ENCODE data around the gene HERPUD1. TPM values are rescaled to one million over a fixed set of nuclear protein-coding genes. Genes with fewer than 3 reads are reported as not detected.
"Not testable (repeated sequence)": the region's sequence is repeated elsewhere in the genome, so short reads cannot be mapped to it uniquely, and the experiment has no call there.

Gene HERPUD1
- total and polyA plus RNA-seq, 3 experiments from 2014 or later: 107 to 176 (median 162) TPM

DNA sequence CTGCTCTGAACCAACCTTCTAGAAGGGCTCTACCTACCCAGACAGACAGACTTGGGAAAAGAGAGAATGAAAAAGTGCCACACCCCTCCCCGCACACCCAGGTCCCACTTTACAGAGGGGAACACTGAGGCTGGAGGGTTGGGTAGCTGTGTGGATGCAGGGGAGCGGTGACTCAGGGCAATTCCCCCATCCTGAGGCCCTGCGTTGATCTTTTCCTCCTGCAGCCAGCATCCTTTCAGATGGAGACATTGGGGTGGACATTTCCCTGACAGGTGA lies 39.8 kb downstream of the HERPUD1 start:
- no peaks in the 10 kb centered on the region for H3K36me3 ChIP-seq (ENCODE audit: insufficient read depth, low read length)
- Mint-ChIP-seq H3K36me3 (peaks cover 0 to 2% (median 0%) of the 10 kb centered on the region in 3 donors), H3K4me3 (no peak overlapping the region), H3K9me3 (no peaks in the 10 kb centered on the region), H3K27me3 (peaks cover 0 to 4% of the 10 kb centered on the region in 2 donors), H3K27ac (peak overlapping the region in 2 of 8 donors; percentile 34 to 85), H3K4me1 (peaks cover 33 to 49% (median 48%) of the 10 kb centered on the region in 3 donors)
- DNase-seq: no peak
- no peaks in the 10 kb centered on the region for H3K9me3 ChIP-seq (ENCODE audit: low read length)
- H3K27me3 ChIP-seq (ENCODE audit: insufficient read depth, low read length, poor library complexity, severe bottlenecking): no peaks in the 10 kb centered on the region
- no peak overlapping the region for H3K27ac ChIP-seq (ENCODE audit: low read depth, low read length)
- H3K4me1 ChIP-seq (ENCODE audit: insufficient read depth, low read length): peaks cover 28% of the 10 kb centered on the region
- no peak overlapping the region for H3K4me3 ChIP-seq (ENCODE audit: low read length)
- CTCF ChIA-PET: interaction anchor here (0.6 to 8.2 kb wide), 8 partner anchors 7 to 270 kb away, joined by 3 to 69 read pairs (median 4); partner anchors contain the start of gene CPNE2
- POLR2A ChIA-PET: interaction anchor here (0.9 kb wide), 1 partner anchor 17 kb away, joined by 3 read pairs; the partner anchor contains the start of gene NLRC5

DNA sequence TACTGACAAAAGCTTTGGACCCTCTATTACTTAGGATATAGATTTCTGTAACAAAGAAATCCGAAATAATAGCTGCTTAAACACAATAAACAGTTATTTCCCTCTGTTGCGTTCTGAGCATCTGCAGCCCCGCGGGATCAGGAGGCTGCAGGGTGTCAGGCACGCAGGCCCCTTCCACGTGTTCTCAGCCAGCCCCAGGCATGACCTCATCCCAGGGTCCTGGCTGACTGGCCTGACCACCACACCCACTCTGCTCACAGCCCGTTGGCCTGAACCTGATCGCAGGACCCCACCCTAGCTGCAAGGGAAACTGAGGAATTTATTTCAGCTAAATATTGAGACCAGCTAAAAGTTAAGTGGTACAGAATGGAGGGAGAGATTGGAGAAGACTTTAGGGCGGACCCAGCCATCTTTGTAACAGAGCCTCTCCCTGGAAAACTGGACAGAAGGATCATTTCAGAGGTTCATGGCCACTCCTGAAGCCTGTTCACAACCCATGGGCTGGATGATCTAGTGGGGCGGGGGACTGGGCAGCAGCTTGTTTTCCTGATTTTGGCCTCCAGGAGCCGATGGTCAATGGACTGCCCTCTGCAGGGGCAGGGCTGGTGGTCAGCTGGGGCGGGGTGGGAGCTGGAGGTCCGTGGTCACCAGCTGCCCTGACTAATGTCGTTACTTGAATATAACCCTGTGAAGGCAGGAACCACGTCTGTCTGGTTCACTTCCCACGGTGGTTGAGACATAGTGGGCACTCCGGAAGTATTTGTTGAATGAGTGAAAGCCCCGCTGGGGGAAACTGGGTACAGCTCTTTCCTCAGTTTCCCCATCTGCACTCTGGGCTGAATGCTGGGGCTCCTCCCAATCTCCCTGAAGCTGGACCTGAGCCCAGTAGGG lies 40.7 kb downstream of the HERPUD1 start:
- no peak for DNase-seq
- ChIA-PET POLR2A (interaction anchor here (0.9 kb wide), 2 partner anchors 17 to 51 kb away, joined by 3 read pairs; partner anchors contain the start of gene NLRC5), CTCF (interaction anchor here (0.8 to 8.2 kb wide), 8 partner anchors 8 to 111 kb away, joined by 3 to 69 read pairs (median 4); partner anchors contain the start of gene NLRC5)
- Histone ChIP-seq H3K4me1 (ENCODE audit: insufficient read depth, low read length) (peaks cover 28% of the 10 kb centered on the region), H3K27ac (ENCODE audit: low read depth, low read length) (no peak overlapping the region), H3K27me3 (ENCODE audit: insufficient read depth, low read length, poor library complexity, severe bottlenecking) (no peaks in the 10 kb centered on the region), H3K36me3 (ENCODE audit: insufficient read depth, low read length) (no peaks in the 10 kb centered on the region), H3K4me3 (ENCODE audit: low read length) (no peak overlapping the region), H3K9me3 (ENCODE audit: low read length) (no peaks in the 10 kb centered on the region)
- Mint-ChIP-seq H3K9me3 (no peaks in the 10 kb centered on the region), H3K36me3 (peaks cover 0 to 2% (median 0%) of the 10 kb centered on the region in 3 donors), H3K4me3 (no peak overlapping the region), H3K27ac (peak overlapping the region in 2 of 8 donors; percentile 52 to 88), H3K27me3 (peaks cover 0 to 2% of the 10 kb centered on the region in 2 donors), H3K4me1 (peaks cover 35 to 52% (median 50%) of the 10 kb centered on the region in 3 donors)

DNA sequence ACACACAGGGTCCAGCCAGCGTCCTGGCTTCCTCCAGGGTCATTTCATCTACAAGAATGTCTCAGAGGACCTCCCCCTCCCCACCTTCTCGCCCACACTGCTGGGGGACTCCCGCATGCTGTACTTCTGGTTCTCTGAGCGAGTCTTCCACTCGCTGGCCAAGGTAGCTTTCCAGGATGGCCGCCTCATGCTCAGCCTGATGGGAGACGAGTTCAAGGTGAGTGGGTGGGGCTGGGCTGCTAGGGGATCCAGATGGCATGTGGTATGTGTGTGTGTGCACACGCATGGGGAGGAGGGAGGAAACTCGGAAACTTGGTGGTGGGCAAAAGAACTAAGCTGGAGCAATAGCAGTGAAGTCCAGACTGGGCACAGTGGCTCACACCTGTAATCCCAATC lies 41.4 kb downstream of the HERPUD1 start:
- no peak overlapping the region for H3K27ac ChIP-seq (ENCODE audit: low read depth, low read length)
- H3K4me3 Mint-ChIP-seq: no peak overlapping the region
- CTCF ChIA-PET: interaction anchor here (1.1 to 8.2 kb wide), 3 partner anchors 9 to 16 kb away, joined by 3 to 69 read pairs (median 3); partner anchors contain the start of gene NLRC5
- H3K36me3 Mint-ChIP-seq: peaks cover 0 to 1% (median 0%) of the 10 kb centered on the region in 3 donors
- peaks cover 28% of the 10 kb centered on the region for H3K4me1 ChIP-seq (ENCODE audit: insufficient read depth, low read length)
- H3K27ac Mint-ChIP-seq: peak overlapping the region in 4 of 8 donors; percentile 34 to 88 (median 67)
- no peaks in the 10 kb centered on the region for H3K36me3 ChIP-seq (ENCODE audit: insufficient read depth, low read length)
- POLR2A ChIA-PET: no interaction called here
- DNase-seq: no peak
- no peaks in the 10 kb centered on the region for H3K9me3 Mint-ChIP-seq
- H3K27me3 ChIP-seq (ENCODE audit: insufficient read depth, low read length, poor library complexity, severe bottlenecking): no peaks in the 10 kb centered on the region
- H3K9me3 ChIP-seq (ENCODE audit: low read length): no peaks in the 10 kb centered on the region
- no peak overlapping the region for H3K4me3 ChIP-seq (ENCODE audit: low read length)
- H3K4me1 Mint-ChIP-seq: peaks cover 35 to 53% (median 49%) of the 10 kb centered on the region in 3 donors
- H3K27me3 Mint-ChIP-seq: peaks cover 0 to 2% of the 10 kb centered on the region in 2 donors

DNA sequence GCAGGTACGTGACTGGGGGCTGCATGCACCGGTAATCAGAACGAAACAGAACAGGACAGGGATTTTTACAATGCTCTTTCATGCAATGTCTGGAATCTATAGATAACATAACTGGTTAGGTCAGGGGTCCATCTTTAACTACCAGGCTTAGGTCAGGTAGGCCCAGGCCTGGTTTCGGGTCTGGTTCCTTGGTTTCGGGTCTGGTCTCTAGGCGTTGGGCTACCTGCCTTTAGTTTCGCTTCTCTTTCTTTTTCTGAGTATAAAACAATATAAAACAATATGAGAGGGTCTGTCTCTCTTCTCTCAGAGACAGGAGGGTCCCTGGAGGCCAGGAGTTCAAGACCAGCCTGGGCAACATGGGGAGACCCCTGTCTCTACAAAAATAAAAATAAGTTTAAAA lies 42.0 kb downstream of the HERPUD1 start:
- H3K4me1 ChIP-seq (ENCODE audit: insufficient read depth, low read length): peaks cover 28% of the 10 kb centered on the region
- H3K36me3 ChIP-seq (ENCODE audit: insufficient read depth, low read length); H3K9me3 ChIP-seq (ENCODE audit: low read length); POLR2A ChIA-PET; H3K27ac ChIP-seq (ENCODE audit: low read depth, low read length); H3K36me3 Mint-ChIP-seq; H3K4me3 ChIP-seq (ENCODE audit: low read length); H3K27me3 ChIP-seq (ENCODE audit: insufficient read depth, low read length, poor library complexity, severe bottlenecking); H3K27me3 Mint-ChIP-seq; DNase-seq; H3K9me3 Mint-ChIP-seq: not testable (repeated sequence)
- CTCF ChIA-PET: interaction anchor here (1.2 to 8.2 kb wide), 3 partner anchors 9 to 110 kb away, joined by 3 to 69 read pairs (median 4); no protein-coding TSS in a partner anchor
- Mint-ChIP-seq H3K4me1 (peaks cover 35 to 53% (median 43%) of the 10 kb centered on the region in 3 donors), H3K27ac (peak overlapping the region in 5 of 8 donors; percentile 34 to 86 (median 66)), H3K4me3 (peak overlapping the region in 1 of 7 donors; percentile 23)

DNA sequence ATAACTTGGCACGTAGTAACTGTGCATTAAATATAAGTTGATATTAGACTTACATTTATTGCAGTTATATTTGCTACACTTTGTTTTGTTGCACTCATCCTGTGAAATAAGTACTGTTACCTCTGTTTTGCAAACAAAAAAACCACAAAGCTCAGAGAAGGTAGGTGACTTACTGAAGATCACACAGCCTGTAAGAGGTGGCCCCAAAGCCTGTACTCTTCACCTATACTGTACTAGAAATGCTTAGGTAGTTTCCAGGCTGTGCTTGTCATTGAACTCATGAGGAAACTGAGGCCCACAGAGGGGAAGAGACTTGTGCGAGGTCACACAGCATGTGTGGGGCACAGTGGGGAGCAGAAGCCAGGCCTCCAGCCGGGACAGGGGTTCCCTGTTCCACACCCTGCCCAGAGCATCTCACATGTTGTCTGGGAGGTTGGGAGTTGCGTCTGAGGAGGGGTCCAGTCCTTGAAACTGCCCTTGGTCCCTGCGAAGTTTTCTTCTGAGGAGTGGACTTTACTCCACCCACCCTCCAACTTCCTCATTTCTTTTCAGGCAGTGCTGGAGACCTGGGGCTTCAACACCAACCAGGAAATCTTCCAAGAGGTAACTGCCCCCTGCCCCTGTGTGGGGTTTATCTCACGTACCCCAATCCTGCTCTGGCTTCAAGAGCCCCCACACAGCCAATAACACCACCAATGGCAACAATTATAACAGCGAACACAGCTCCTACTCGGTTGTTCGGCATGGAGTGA lies 42.8 kb downstream of the HERPUD1 start:
- H3K4me1 ChIP-seq (ENCODE audit: insufficient read depth, low read length): peaks cover 28% of the 10 kb centered on the region
- Mint-ChIP-seq H3K27ac (peak overlapping the region in 4 of 8 donors; percentile 43 to 73 (median 49)), H3K36me3 (no peaks in the 10 kb centered on the region), H3K4me3 (peak overlapping the region in 2 of 7 donors; percentile 3 to 23), H3K9me3 (no peaks in the 10 kb centered on the region), H3K4me1 (peaks cover 35 to 59% (median 41%) of the 10 kb centered on the region in 3 donors), H3K27me3 (peaks cover 0 to 2% of the 10 kb centered on the region in 2 donors)
- ChIA-PET POLR2A (interaction anchor here (0.5 kb wide), 1 partner anchor 46 kb away, joined by 8 read pairs; no protein-coding TSS in a partner anchor), CTCF (interaction anchor here (1.4 to 8.2 kb wide), 2 partner anchors 10 to 110 kb away, joined by 4 to 69 read pairs; no protein-coding TSS in a partner anchor)
- no peaks in the 10 kb centered on the region for H3K9me3 ChIP-seq (ENCODE audit: low read length)
- H3K4me3 ChIP-seq (ENCODE audit: low read length): no peak overlapping the region
- no peak overlapping the region for H3K27ac ChIP-seq (ENCODE audit: low read depth, low read length)
- no peaks in the 10 kb centered on the region for H3K36me3 ChIP-seq (ENCODE audit: insufficient read depth, low read length)
- DNase-seq: no peak
- no peaks in the 10 kb centered on the region for H3K27me3 ChIP-seq (ENCODE audit: insufficient read depth, low read length, poor library complexity, severe bottlenecking)

DNA sequence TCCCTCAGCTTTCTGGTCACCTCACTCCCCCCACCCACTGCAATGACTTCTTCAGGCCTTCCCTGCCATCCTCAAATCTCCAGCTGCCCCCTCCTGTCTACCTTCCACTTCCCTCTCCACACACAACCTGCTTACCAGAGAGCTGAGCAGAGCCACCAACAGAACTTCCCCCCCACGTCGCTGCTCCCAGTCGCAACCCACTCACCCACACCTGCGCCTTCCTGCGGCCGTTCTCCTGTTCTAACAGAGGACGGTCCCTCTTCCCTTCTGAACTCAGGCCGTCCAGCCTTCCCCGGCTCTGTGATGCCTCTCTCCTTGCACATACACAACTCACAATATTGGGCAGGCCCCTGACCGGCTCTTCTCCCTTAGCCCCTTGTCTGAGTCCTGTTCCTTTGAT lies 43.8 kb downstream of the HERPUD1 start:
- Mint-ChIP-seq H3K4me1 (peaks cover 41 to 69% (median 51%) of the 10 kb centered on the region in 3 donors), H3K4me3 (no peak overlapping the region), H3K27me3 (peaks cover 0 to 2% of the 10 kb centered on the region in 2 donors), H3K27ac (peak overlapping the region in 4 of 8 donors; percentile 24 to 76 (median 42)), H3K9me3 (no peaks in the 10 kb centered on the region), H3K36me3 (no peaks in the 10 kb centered on the region)
- ChIA-PET CTCF (interaction anchor here (8.2 kb wide), 1 partner anchor 11 kb away, joined by 69 read pairs; no protein-coding TSS in a partner anchor), POLR2A (interaction anchor here (0.6 kb wide), 1 partner anchor 194 kb away, joined by 3 read pairs; no protein-coding TSS in a partner anchor)
- peaks cover 28% of the 10 kb centered on the region for H3K4me1 ChIP-seq (ENCODE audit: insufficient read depth, low read length)
- no peak overlapping the region for H3K4me3 ChIP-seq (ENCODE audit: low read length)
- H3K9me3 ChIP-seq (ENCODE audit: low read length): no peaks in the 10 kb centered on the region
- no peak overlapping the region for H3K27ac ChIP-seq (ENCODE audit: low read depth, low read length)
- H3K36me3 ChIP-seq (ENCODE audit: insufficient read depth, low read length): no peaks in the 10 kb centered on the region
- no peaks in the 10 kb centered on the region for H3K27me3 ChIP-seq (ENCODE audit: insufficient read depth, low read length, poor library complexity, severe bottlenecking)
- no peak for DNase-seq

DNA sequence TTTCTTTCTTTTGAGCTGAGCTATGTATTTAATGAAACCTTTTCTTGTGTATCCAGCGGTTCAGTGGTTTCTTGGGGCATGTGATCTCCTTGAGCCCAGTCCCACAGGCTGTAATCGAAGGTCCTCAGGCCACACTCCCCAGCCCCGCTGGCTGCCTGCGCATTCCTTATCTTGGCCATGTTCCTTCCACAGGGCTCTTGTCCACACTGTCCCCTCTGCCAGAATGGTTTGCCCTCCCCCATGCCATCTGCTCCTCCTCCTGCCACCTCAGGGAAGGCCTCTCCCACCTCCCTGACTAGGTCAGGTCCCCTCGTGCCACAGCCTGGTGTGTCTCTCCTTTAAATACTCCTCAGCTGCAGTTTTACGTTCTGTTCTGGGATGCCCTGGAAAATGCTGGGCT lies 45.3 kb downstream of the HERPUD1 start:
- Histone ChIP-seq H3K27me3 (ENCODE audit: insufficient read depth, low read length, poor library complexity, severe bottlenecking) (no peaks in the 10 kb centered on the region), H3K9me3 (ENCODE audit: low read length) (no peaks in the 10 kb centered on the region), H3K36me3 (ENCODE audit: insufficient read depth, low read length) (no peaks in the 10 kb centered on the region), H3K4me1 (ENCODE audit: insufficient read depth, low read length) (peaks cover 30% of the 10 kb centered on the region), H3K4me3 (ENCODE audit: low read length) (no peak overlapping the region), H3K27ac (ENCODE audit: low read depth, low read length) (no peak overlapping the region)
- no peak for DNase-seq
- peaks cover 0 to 12% (median 0%) of the 10 kb centered on the region in 3 donors for H3K36me3 Mint-ChIP-seq
- no peaks in the 10 kb centered on the region for H3K27me3 Mint-ChIP-seq
- POLR2A ChIA-PET: interaction anchor here (0.8 kb wide), 1 partner anchor 22 kb away, joined by 3 read pairs; no protein-coding TSS in a partner anchor
- peaks cover 52 to 78% (median 61%) of the 10 kb centered on the region in 3 donors for H3K4me1 Mint-ChIP-seq
- CTCF ChIA-PET: interaction anchor here (1.0 to 8.2 kb wide), 6 partner anchors 10 to 96 kb away, joined by 3 to 69 read pairs (median 4); no protein-coding TSS in a partner anchor
- H3K9me3 Mint-ChIP-seq: no peaks in the 10 kb centered on the region
- peak overlapping the region in 2 of 8 donors; percentile 25 to 76 for H3K27ac Mint-ChIP-seq
- H3K4me3 Mint-ChIP-seq: no peak overlapping the region
